NCI-H1048 (cell line): ENCODE measurements around the gene MSTN.
"Not testable (repeated sequence)": the region's sequence is repeated elsewhere in the genome, so short reads cannot be mapped to it uniquely, and the experiment has no call there.

ENCODE experiments used
- DNase-seq: peaks from one replicate; lab custom pipeline; 2025; lab: John Stamatoyannopoulos, UW

The MSTN gene

GRCh38 chr2:190063624-190064023 is 1.1 kb upstream of the MSTN start:
- no peak for DNase-seq

- DNase-seq, result no peak
Observed at GRCh38 chr2:190062053-190062452, 476 bp downstream of the MSTN start.

GRCh38 chr2:190060626-190061025 is 1.9 kb downstream of the MSTN start:
- DNase-seq, result no peak

GRCh38 chr2:190060019-190060418 is 2.5 kb downstream of the MSTN start:
- no peak for DNase-seq

- DNase-seq, result no peak
Observed at GRCh38 chr2:190053426-190053825, 9.1 kb downstream of the MSTN start.

- no peak for DNase-seq
Observed at GRCh38 chr2:190052307-190052706, 10.2 kb downstream of the MSTN start.

- DNase-seq, result no peak
Observed at GRCh38 chr2:190051223-190051622, 11.3 kb downstream of the MSTN start.

- DNase-seq, result no peak
Observed at GRCh38 chr2:190050001-190050400, 12.5 kb downstream of the MSTN start.

GRCh38 chr2:190044866-190045265 is 17.7 kb downstream of the MSTN start:
- DNase-seq, result no peak

GRCh38 chr2:190043441-190043840 is 19.1 kb downstream of the MSTN start:
- no peak for DNase-seq

- no peak for DNase-seq
Observed at GRCh38 chr2:190036071-190036470, 26.5 kb downstream of the MSTN start.

- DNase-seq, result not testable (repeated sequence)
Observed at GRCh38 chr2:190034417-190034816, 28.1 kb downstream of the MSTN start.

GRCh38 chr2:190031969-190032618 is 30.4 kb downstream of the MSTN start:
- no peak for DNase-seq

GRCh38 chr2:190023860-190024259 is 38.7 kb downstream of the MSTN start:
- DNase-seq, result peak; percentile 50

- no peak for DNase-seq
Observed at GRCh38 chr2:190020720-190021119, 41.8 kb downstream of the MSTN start.

- no peak for DNase-seq
Observed at GRCh38 chr2:190017837-190018236, 44.7 kb downstream of the MSTN start.

- DNase-seq, result not testable (repeated sequence)
Observed at GRCh38 chr2:190015969-190016368, 46.6 kb downstream of the MSTN start.
